ENCODE data around the gene ASNSD1. TPM values are rescaled to one million over a fixed set of nuclear protein-coding genes. Genes with fewer than 3 reads are reported as not detected.

Gene ASNSD1
- total and polyA plus RNA-seq, 9 of the 15 experiments (the other 6 are each of a cell fraction or from before 2014, with no cell fraction given), result 23.9 to 56.4 (median 38.3) TPM

GRCh38 chr2:189683348-189683747 is 22.1 kb downstream of the ASNSD1 start:
- intact Hi-C loops (cut with micrococcal nuclease), result no loop called here
- Histone ChIP-seq H4K20me1 (replicated peaks; ENCODE audit: control insufficient read depth, insufficient read depth, low read length) (no peaks in the 10 kb centered on the region), H3K9me3 (replicated peaks; ENCODE audit: control insufficient read depth, insufficient read depth, low read depth, low read length) (no peaks in the 10 kb centered on the region), H2AFZ (ENCODE audit: low read depth, low read length) (no peak overlapping the region), H3K36me3 (ENCODE audit: control insufficient read depth, insufficient read depth, low read length) (no peaks in the 10 kb centered on the region), H3K9ac (ENCODE audit: insufficient read depth in 1 of 2, low read depth in 2 of 2, low read length in 2 of 2) (no peak overlapping the region), H3K4me1 (replicated peaks in 1 of 2; ENCODE audit: control insufficient read depth in 2 of 2, insufficient read depth in 2 of 2, low read length in 2 of 2) (peaks cover 4 to 9% of the 10 kb centered on the region in 2 experiments; a peak in 4 of 5 replicates), H3K79me2 (ENCODE audit: control insufficient read depth, insufficient read depth, low read length) (no peaks in the 10 kb centered on the region), H3K4me3 (no peak overlapping the region), H3K27me3 (ENCODE audit: control insufficient read depth in 2 of 2, insufficient read depth in 2 of 2, low read length in 2 of 2) (no peaks in the 10 kb centered on the region), H3K4me2 (ENCODE audit: insufficient read depth, low read length) (no peak overlapping the region), H3K27ac (ENCODE audit: extremely low read depth, low read depth, low read length) (no peak overlapping the region), H3K9me1 (ENCODE audit: control insufficient read depth, insufficient read depth, low read length) (no peaks in the 10 kb centered on the region)
- FAIRE-seq (no peak), DNase-seq (ENCODE audit: extremely low read depth in 1 of 4, low spot score in 3 of 4) (no peak), ATAC-seq (no peak)
- ChIA-PET CTCF (ENCODE audit: low intra/inter-chr PET ratio) (no interaction called here), POLR2A (interaction anchor here (1.1 to 1.4 kb wide), 2 partner anchors 10 to 11 kb away, joined by 4 to 5 read pairs; no protein-coding TSS in a partner anchor)
- in situ Hi-C loops (cut with MboI), result no loop called here
- WGBS (ENCODE audit: insufficient coverage, low coverage, missing lambda C conversion rate), result 20% methylated on average over 1 of the region's 1 CpG
- BruUV-seq (replicated peaks), result no TSS peak
- TF ChIP-seq MTA3 (IDR thresholded peaks at IDR 0.05; ENCODE audit: borderline replicate concordance), result no peak
- TF ChIP-seq ILK (tag; IDR thresholded peaks at IDR 0.05; ENCODE audit: borderline replicate concordance, low read depth), result no peak
- TF ChIP-seq GTF2A2 (tag; IDR thresholded peaks at IDR 0.05), result no peak
- TF ChIP-seq HMG20B (CRISPR knock-in tag; IDR thresholded peaks at IDR 0.05), result no peak
- TF ChIP-seq TGIF2 (CRISPR knock-in tag; IDR thresholded peaks at IDR 0.05), result no peak
- no peak for TF ChIP-seq MYBL2 (IDR thresholded peaks at IDR 0.05; ENCODE audit: low read depth)
- TF ChIP-seq MYBL2 (CRISPR knock-in tag; IDR thresholded peaks at IDR 0.05; ENCODE audit: borderline replicate concordance), result no peak
- TF ChIP-seq, protein P1, sequence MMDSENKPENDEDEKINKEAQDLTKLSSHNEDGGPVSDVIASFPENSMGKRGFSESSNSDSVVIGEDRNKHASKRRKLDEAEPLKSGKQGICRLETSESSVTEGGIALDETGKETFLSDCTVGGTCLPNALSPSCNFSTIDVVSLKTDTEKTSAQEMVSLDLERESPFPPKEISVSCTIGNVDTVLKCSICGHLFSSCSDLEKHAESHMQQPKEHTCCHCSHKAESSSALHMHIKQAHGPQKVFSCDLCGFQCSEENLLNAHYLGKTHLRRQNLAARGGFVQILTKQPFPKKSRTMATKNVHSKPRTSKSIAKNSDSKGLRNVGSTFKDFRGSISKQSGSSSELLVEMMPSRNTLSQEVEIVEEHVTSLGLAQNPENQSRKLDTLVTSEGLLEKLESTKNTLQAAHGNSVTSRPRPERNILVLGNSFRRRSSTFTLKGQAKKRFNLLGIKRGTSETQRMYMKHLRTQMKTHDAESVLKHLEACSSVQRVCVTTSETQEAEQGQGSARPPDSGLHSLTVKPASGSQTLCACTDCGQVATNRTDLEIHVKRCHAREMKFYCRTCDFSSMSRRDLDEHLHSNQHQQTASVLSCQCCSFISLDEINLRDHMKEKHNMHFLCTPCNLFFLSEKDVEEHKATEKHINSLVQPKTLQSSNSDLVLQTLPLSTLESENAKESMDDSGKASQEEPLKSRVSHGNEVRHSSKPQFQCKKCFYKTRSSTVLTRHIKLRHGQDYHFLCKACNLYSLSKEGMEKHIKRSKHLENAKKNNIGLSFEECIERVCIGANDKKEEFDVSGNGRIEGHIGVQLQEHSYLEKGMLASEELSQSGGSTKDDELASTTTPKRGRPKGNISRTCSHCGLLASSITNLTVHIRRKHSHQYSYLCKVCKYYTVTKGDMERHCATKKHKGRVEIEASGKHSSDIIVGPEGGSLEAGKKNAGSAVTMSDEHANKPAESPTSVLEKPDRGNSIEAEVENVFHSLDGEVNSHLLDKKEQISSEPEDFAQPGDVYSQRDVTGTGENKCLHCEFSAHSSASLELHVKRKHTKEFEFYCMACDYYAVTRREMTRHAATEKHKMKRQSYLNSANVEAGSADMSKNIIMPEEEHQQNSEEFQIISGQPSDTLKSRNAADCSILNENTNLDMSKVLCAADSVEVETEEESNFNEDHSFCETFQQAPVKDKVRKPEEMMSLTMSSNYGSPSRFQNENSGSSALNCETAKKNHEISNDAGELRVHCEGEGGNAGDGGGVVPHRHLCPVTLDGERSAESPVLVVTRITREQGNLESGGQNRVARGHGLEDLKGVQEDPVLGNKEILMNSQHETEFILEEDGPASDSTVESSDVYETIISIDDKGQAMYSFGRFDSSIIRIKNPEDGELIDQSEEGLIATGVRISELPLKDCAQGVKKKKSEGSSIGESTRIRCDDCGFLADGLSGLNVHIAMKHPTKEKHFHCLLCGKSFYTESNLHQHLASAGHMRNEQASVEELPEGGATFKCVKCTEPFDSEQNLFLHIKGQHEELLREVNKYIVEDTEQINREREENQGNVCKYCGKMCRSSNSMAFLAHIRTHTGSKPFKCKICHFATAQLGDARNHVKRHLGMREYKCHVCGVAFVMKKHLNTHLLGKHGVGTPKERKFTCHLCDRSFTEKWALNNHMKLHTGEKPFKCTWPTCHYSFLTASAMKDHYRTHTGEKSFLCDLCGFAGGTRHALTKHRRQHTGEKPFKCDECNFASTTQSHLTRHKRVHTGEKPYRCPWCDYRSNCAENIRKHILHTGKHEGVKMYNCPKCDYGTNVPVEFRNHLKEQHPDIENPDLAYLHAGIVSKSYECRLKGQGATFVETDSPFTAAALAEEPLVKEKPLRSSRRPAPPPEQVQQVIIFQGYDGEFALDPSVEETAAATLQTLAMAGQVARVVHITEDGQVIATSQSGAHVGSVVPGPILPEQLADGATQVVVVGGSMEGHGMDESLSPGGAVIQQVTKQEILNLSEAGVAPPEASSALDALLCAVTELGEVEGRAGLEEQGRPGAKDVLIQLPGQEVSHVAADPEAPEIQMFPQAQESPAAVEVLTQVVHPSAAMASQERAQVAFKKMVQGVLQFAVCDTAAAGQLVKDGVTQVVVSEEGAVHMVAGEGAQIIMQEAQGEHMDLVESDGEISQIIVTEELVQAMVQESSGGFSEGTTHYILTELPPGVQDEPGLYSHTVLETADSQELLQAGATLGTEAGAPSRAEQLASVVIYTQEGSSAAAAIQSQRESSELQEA (IDR thresholded peaks at IDR 0.05; ENCODE audit: low read depth), result no peak
- no peak for TF ChIP-seq ESRRB (CRISPR knock-in tag; IDR thresholded peaks at IDR 0.05; ENCODE audit: borderline replicate concordance)
- no peak for TF ChIP-seq RFX7 (CRISPR knock-in tag; IDR thresholded peaks at IDR 0.05)
- no peak for TF ChIP-seq RFX1 (IDR thresholded peaks at IDR 0.05)
- no peak for TF ChIP-seq PURB (CRISPR knock-in tag; IDR thresholded peaks at IDR 0.05; ENCODE audit: low read depth)
- TF ChIP-seq MCM5 (IDR thresholded peaks at IDR 0.05; ENCODE audit: low read depth), result no peak
- TF ChIP-seq TFE3 (CRISPR knock-in tag; IDR thresholded peaks at IDR 0.05), result no peak
- no peak for TF ChIP-seq SP1 (CRISPR knock-in tag; IDR thresholded peaks at IDR 0.05)
- TF ChIP-seq SMARCC2 (IDR thresholded peaks at IDR 0.05; ENCODE audit: low read depth), result no peak
